Spleen (tissue), 7 donors: ENCODE data around the gene GPAM.

Source experiments
- CTCF ChIP-seq, 11 experiments: fragments of 200-600 bp in 7 of 11; fragments of 450-650 bp in 4 of 11; sonication (generic) in 4 of 11; IDR thresholded peaks in 8 of 11; conservative IDR thresholded peaks in 3 of 11; 1 replicate in 7 of 11; 2 replicates in 4 of 11; pipeline versions ENCODE4 v1.4.0 to v1.8.0; 2016 to 2021; ENCODE audit warnings: antibody characterized with exemption in 11 of 11, inconsistent platforms in 4 of 11, mild to moderate bottlenecking in 1 of 11
- POLR2A ChIP-seq, 3 donors: fragments of 450-650 bp; IDR thresholded peaks; one replicate each; pipeline ENCODE4 v1.5.1; 2017; ENCODE audit warnings: antibody characterized with exemption in 3 of 3, mild to moderate bottlenecking in 1 of 3
- POLR2AphosphoS5 ChIP-seq, 3 donors: sonication (generic); formaldehyde crosslinking; IDR thresholded peaks; one replicate each; pipeline ENCODE4 v1.5.1; 2017; ENCODE audit warnings: antibody characterized with exemption in 3 of 3
- donor health status: DM: no; HTN: no; CAD: no; lungs with moderate emphysema.
- donor health status: DM: no; HTN: no; CAD: no.
- donor health status: DM: no; HTN: no; CAD: no.

GRCh38 chr10:112201334-112201733 lies 17.8 kb upstream of the GPAM start:
- no peak for TF ChIP-seq CTCF (IDR thresholded peaks at IDR 0.05 in 8 of 11, conservative IDR thresholded peaks at IDR 0.05 in 3 of 11)
- no peak for TF ChIP-seq POLR2AphosphoS5 (IDR thresholded peaks at IDR 0.05)
- no peak for TF ChIP-seq POLR2A (IDR thresholded peaks at IDR 0.05)
